Stimulated activated naive CD8-positive, alpha-beta T cell treated with anti-CD3 and anti-CD28 coated beads, Interleukin-15, amount 100 ng/mL, for 72 hours (primary cell): Measurements from ENCODE around the gene GMCL2.
"Not testable (repeated sequence)": the region's sequence is repeated elsewhere in the genome, so short reads cannot be mapped to it uniquely, and the experiment has no call there.

ENCODE experiments used
- ATAC-seq: fragments of 150-1000 bp; cut with Tn5 transposase; 2 replicates; pipeline ENCODE4 v1.10.0; 2021; ENCODE audit warnings: mild to moderate bottlenecking, moderate library complexity
- DNase-seq, 2 donors: peaks; one replicate each; pipeline ENCODE4 v3.0.0; 2021 to 2022
- H3K27ac Mint-ChIP-seq, 2 donors: one replicate each; pipeline ENCODE4 v1.8.0; 2022; ENCODE audit warnings: mild to moderate bottlenecking in 2 of 2, mixed read lengths in 2 of 2, moderate library complexity in 2 of 2
- H3K27me3 Mint-ChIP-seq: one replicate; pipeline ENCODE4 v1.8.0; 2022; ENCODE audit warnings: mixed read lengths
- H3K4me1 Mint-ChIP-seq: one replicate; pipeline ENCODE4 v1.8.0; 2022; ENCODE audit warnings: mild to moderate bottlenecking, mixed read lengths
- H3K4me3 Mint-ChIP-seq, 2 donors: one replicate each; pipeline ENCODE4 v1.8.0; 2022; ENCODE audit warnings: mild to moderate bottlenecking in 2 of 2, mixed read lengths in 2 of 2, moderate library complexity in 1 of 2
- H3K9me3 Mint-ChIP-seq, 2 donors: one replicate each; pipeline ENCODE4 v1.8.0; 2022; ENCODE audit warnings: mixed read lengths in 2 of 2

Gene GMCL2

GRCh38 chr5:178204182-178204934 lies 17.2 kb upstream of the GMCL2 start, which contains the start of gene HNRNPAB:
Gene HNRNPAB (plus strand): TSS chr5:178204533. CDS start chr5:178204838, 305 bp downstream.
- H3K9me3 Mint-ChIP-seq, result no peaks in the 10 kb centered on the region
- peak; percentile 91 for ATAC-seq
- peak; percentile 96 to 98 for DNase-seq
- H3K27me3 Mint-ChIP-seq, result no peaks in the 10 kb centered on the region
- peak within 1 kb of the TSS; percentile 96 to 99 for H3K4me3 Mint-ChIP-seq
- peaks cover 58% of the 10 kb centered on the region for H3K4me1 Mint-ChIP-seq
- H3K27ac Mint-ChIP-seq, result peak within 1 kb of the TSS; percentile 100

DNA sequence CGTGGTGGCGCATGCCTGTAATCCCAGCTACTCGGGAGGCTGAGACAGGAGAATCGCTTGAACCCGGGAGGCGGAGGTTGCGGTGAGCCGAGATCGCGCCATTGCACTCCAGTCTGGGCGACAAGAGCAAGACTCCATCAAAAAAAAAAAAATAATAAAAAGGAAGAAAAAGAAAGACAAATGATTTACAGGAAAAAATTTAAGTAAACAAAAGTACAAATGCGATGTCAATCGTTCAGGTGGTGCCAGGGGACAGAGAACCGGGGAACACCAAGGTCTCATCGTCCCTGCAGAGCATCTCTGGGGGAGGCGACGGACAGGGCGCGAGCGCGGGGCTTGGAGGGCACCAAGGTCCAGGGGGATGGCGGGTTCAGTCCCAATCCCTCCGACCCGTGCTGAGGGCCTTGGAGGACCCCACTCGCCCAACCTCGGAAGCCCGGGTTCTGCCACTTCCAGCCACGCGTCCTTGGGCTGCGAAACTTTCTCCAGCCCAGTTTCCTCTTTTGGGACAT lies 16.6 kb upstream of the GMCL2 start:
- Mint-ChIP-seq H3K4me3 (peak overlapping the region; percentile 96 to 99), H3K27ac (peak overlapping the region; percentile 100), H3K4me1 (peaks cover 52% of the 10 kb centered on the region), H3K27me3 (no peaks in the 10 kb centered on the region), H3K9me3 (no peaks in the 10 kb centered on the region)
- ATAC-seq, result peak; percentile 26
- DNase-seq, result no peak

DNA sequence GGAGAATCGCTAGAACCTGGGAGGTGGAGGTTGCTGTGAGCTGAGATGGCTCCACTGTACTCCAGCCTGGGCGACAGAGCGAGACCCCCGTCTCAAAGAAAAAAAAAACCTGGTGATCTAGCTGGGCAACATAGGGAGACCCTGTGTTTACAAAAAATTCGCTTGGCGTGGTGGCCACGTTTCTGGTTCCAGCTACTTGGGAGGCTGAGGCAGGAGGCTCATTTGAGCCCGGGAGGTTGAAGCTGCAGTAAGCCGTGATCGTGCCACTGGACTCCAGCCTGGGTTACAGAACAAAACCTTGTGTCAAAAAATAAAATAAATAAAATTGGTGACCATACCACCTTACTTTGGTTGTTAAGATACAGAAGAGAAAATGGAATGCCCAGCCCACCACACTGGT lies 15.4 kb upstream of the GMCL2 start:
- peaks cover 40% of the 10 kb centered on the region for H3K4me1 Mint-ChIP-seq
- H3K9me3 Mint-ChIP-seq, result no peaks in the 10 kb centered on the region
- DNase-seq (no peak), ATAC-seq (no peak)
- no peaks in the 10 kb centered on the region for H3K27me3 Mint-ChIP-seq
- H3K4me3 Mint-ChIP-seq, result peak overlapping the region; percentile 62 to 69
- H3K27ac Mint-ChIP-seq, result no peak overlapping the region

GRCh38 chr5:178201927-178202235 lies 14.7 kb upstream of the GMCL2 start:
- DNase-seq (no peak), ATAC-seq (no peak)
- Mint-ChIP-seq H3K4me1 (peaks cover 34% of the 10 kb centered on the region), H3K9me3 (no peaks in the 10 kb centered on the region), H3K4me3 (peak overlapping the region in 1 of 2 donors; percentile 18), H3K27ac (no peak overlapping the region), H3K27me3 (no peaks in the 10 kb centered on the region)

- no peak for DNase-seq
- H3K4me3 Mint-ChIP-seq, result no peak overlapping the region
- no peaks in the 10 kb centered on the region for H3K27me3 Mint-ChIP-seq
- peaks cover 29% of the 10 kb centered on the region for H3K4me1 Mint-ChIP-seq
- no peak for ATAC-seq
- no peaks in the 10 kb centered on the region for H3K9me3 Mint-ChIP-seq
- no peak overlapping the region for H3K27ac Mint-ChIP-seq
Observed at GRCh38 chr5:178201221-178201926, 14.2 kb upstream of the GMCL2 start.

GRCh38 chr5:178199581-178200434 lies 12.6 kb upstream of the GMCL2 start:
- Mint-ChIP-seq H3K4me3 (no peak overlapping the region), H3K27ac (no peak overlapping the region), H3K27me3 (peaks cover 5% of the 10 kb centered on the region), H3K4me1 (peaks cover 20% of the 10 kb centered on the region), H3K9me3 (no peaks in the 10 kb centered on the region)
- no peak for DNase-seq
- ATAC-seq, result no peak

GRCh38 chr5:178198706-178199105 lies 11.5 kb upstream of the GMCL2 start:
- no peak for ATAC-seq
- Mint-ChIP-seq H3K4me1 (peaks cover 22% of the 10 kb centered on the region), H3K27me3 (peaks cover 16% of the 10 kb centered on the region), H3K9me3 (no peaks in the 10 kb centered on the region), H3K4me3 (no peak overlapping the region), H3K27ac (peak overlapping the region in 1 of 2 donors; percentile 67)
- no peak for DNase-seq

DNA sequence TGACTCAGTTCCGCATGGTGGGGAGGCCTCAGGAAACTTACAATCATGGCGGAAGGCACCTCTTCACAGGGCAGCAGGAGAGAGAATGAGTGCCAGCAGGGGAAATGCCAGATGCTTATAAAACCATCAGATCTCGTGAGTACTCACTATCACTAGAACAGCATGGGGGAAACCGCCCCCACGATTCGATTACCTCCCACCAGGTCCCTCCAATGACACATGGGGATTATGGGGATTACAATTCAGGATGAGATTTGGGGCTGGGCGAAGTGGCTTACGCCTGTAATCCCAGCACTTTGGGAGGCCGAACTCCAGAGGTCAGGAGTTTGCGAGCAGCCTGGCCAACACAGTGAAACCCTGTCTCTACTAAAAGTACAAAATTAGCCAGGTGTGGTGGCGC lies 11.0 kb upstream of the GMCL2 start:
- not testable (repeated sequence) for DNase-seq, H3K4me3 Mint-ChIP-seq, H3K27ac Mint-ChIP-seq, ATAC-seq, H3K9me3 Mint-ChIP-seq
- Mint-ChIP-seq H3K4me1 (peaks cover 28% of the 10 kb centered on the region), H3K27me3 (peaks cover 22% of the 10 kb centered on the region)

- no peak overlapping the region for H3K4me3 Mint-ChIP-seq
- no peak for ATAC-seq
- peaks cover 29% of the 10 kb centered on the region for H3K27me3 Mint-ChIP-seq
- no peak for DNase-seq
- peaks cover 21% of the 10 kb centered on the region for H3K4me1 Mint-ChIP-seq
- H3K27ac Mint-ChIP-seq, result no peak overlapping the region
- no peaks in the 10 kb centered on the region for H3K9me3 Mint-ChIP-seq
Observed at GRCh38 chr5:178196986-178197385, 9.8 kb upstream of the GMCL2 start.

- Mint-ChIP-seq H3K4me1 (peaks cover 18% of the 10 kb centered on the region), H3K4me3 (no peak overlapping the region), H3K9me3 (no peaks in the 10 kb centered on the region), H3K27me3 (peaks cover 29% of the 10 kb centered on the region), H3K27ac (peak overlapping the region in 1 of 2 donors; percentile 19)
- DNase-seq (no peak), ATAC-seq (no peak)
Observed at GRCh38 chr5:178196281-178196812, 9.2 kb upstream of the GMCL2 start.

GRCh38 chr5:178194026-178194425 lies 6.9 kb upstream of the GMCL2 start:
- peaks cover 18% of the 10 kb centered on the region for H3K4me1 Mint-ChIP-seq
- H3K27me3 Mint-ChIP-seq, result peaks cover 29% of the 10 kb centered on the region
- H3K4me3 Mint-ChIP-seq, result peak overlapping the region in 1 of 2 donors; percentile 13
- ATAC-seq (peak; percentile 50), DNase-seq (no peak)
- H3K27ac Mint-ChIP-seq, result peak overlapping the region in 1 of 2 donors; percentile 40
- no peaks in the 10 kb centered on the region for H3K9me3 Mint-ChIP-seq

GRCh38 chr5:178193251-178193809 lies 6.2 kb upstream of the GMCL2 start:
- DNase-seq, result no peak
- Mint-ChIP-seq H3K27me3 (peaks cover 36% of the 10 kb centered on the region), H3K4me3 (no peak overlapping the region), H3K4me1 (peaks cover 18% of the 10 kb centered on the region), H3K9me3 (no peaks in the 10 kb centered on the region), H3K27ac (no peak overlapping the region)
- ATAC-seq, result peak; percentile 40

DNA sequence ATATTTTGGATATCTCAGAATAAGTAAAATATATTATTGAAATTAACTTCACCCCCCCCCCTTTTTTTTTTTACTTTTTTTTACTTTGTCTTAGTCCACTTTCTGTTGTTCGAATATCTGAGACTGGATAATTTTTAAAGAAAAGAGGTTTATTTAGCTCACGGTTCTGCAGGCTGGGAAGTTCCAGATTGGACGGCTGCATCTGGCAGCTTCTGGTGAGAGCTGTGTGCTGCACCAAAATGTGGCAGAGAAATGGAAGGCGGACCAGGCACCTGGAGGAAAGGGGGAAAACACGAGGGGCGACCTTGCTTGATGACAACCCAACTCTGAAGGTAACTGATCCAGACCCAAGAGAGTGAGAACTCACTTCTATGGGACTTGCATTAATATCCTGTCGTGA lies 5.6 kb upstream of the GMCL2 start:
- Mint-ChIP-seq H3K4me1 (peaks cover 18% of the 10 kb centered on the region), H3K27ac (no peak overlapping the region), H3K27me3 (peaks cover 39% of the 10 kb centered on the region), H3K4me3 (no peak overlapping the region), H3K9me3 (no peaks in the 10 kb centered on the region)
- ATAC-seq (no peak), DNase-seq (no peak)

DNA sequence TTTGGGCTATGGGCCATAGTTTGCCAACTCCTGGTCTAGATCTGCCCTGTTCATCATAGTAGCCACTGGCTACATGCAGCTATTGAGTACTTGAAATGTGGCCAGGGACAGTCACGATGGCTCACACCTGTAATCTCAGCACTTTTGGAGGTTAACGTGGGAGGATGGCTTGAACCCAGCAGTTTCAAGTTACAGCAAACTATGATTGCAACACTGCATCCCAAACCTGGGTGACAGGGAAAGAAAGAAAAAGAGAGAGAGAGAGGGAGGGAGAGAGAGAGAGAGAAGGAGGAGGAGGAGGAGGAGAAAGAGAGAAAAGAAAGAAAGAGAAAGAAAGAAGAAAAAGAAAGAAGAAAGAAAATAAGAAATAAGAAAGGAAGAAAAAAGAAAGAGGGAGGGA lies 5.1 kb upstream of the GMCL2 start:
- ATAC-seq (no peak), DNase-seq (no peak)
- Mint-ChIP-seq H3K9me3 (no peaks in the 10 kb centered on the region), H3K27ac (no peak overlapping the region), H3K4me1 (peaks cover 18% of the 10 kb centered on the region), H3K27me3 (peaks cover 39% of the 10 kb centered on the region), H3K4me3 (no peak overlapping the region)

DNA sequence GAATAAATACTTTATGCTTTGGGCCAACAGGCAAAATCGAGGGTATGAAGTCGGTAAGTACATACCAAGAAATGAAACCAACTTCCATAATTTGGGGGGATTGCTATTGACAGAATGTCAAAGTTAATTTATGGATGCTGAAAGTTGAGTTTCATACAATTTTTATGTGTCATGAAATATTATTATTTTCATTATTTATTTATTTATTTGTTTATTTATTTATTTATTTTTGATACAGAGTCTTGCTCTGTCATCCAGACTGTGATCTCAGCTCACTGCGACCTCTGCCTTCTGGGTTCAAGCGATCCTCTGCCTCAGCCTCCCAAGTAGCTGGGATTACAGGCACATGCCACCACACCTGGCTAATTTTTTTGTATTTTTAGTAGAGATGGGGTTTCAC lies 4.5 kb upstream of the GMCL2 start:
- no peak overlapping the region for H3K27ac Mint-ChIP-seq
- no peak overlapping the region for H3K4me3 Mint-ChIP-seq
- H3K27me3 Mint-ChIP-seq, result peaks cover 39% of the 10 kb centered on the region
- DNase-seq (no peak), ATAC-seq (no peak)
- peaks cover 18% of the 10 kb centered on the region for H3K4me1 Mint-ChIP-seq
- H3K9me3 Mint-ChIP-seq, result no peaks in the 10 kb centered on the region
